HepG2 (cell line): ENCODE data around the gene SMPX. TPM values are rescaled to one million over a fixed set of nuclear protein-coding genes. Genes with fewer than 3 reads are reported as not detected.

Experiments
- ATAC-seq: fragments of 200-7000 bp; cut with Tn5 transposase; 3 replicates; pipeline ENCODE4 v1.9.1; 2020; ENCODE audit warnings: mild to moderate bottlenecking, moderate library complexity
- BruUV-seq: library from RNA; stranded (reverse); fragments of 400-500 nt; replicated peaks from 2 replicates; lab custom pipeline; 2021; lab: Mats Ljungman, UMichigan
- CTCF ChIA-PET: fragments of 300-600 bp; formaldehyde crosslinking; extraction: SDS; loops from one replicate; lab custom pipeline; 2021; ENCODE audit warnings: low total read pairs, inconsistent platforms, low intra/inter-chr PET ratio; lab: Yijun Ruan, JAX
- POLR2A ChIA-PET: fragments of 350-600 bp; sonication (Branson Sonifier 250); formaldehyde crosslinking; loops from one replicate; lab custom pipeline; 2020; ENCODE audit warnings: antibody characterized with exemption, inconsistent platforms; lab: Yijun Ruan, JAX
- DNase-seq: peaks from one replicate; pipeline ENCODE4 v3.0.0-alpha.2; 2015; ENCODE audit warnings: low spot score
- FAIRE-seq: peaks from 3 replicates; lab custom pipeline; 2011; peaks lifted over from hg19 to GRCh38; lab: Jason Lieb, UNC
- H2AFZ ChIP-seq: one replicate; pipeline ENCODE4 v1.6.1; 2011; ENCODE audit warnings: low read length, inconsistent platforms
- H3K27ac ChIP-seq: fragments of 300-600 bp; 3 replicates; pipeline ENCODE4 v1.8.0; 2011; ENCODE audit warnings: mixed run types, mild to moderate bottlenecking, mixed read lengths, low read length, inconsistent platforms; ENCODE audit not compliant: insufficient read depth; ENCODE audit errors: extremely low read length
- H3K27me3 ChIP-seq, 2 experiments: fragments of 200-600 bp in 1 of 2; 2 replicates in 1 of 2; 3 replicates in 1 of 2; pipeline versions ENCODE4 v1.6.0 to v1.8.0; 2011; ENCODE audit warnings: low read length in 2 of 2, mild to moderate bottlenecking in 2 of 2, moderate library complexity in 2 of 2, inconsistent platforms in 1 of 2; ENCODE audit not compliant: insufficient read depth in 2 of 2, control insufficient read depth in 1 of 2
- H3K36me3 ChIP-seq, 2 experiments: fragments of 200-600 bp in 1 of 2; replicated peaks in 1 of 2; 2 replicates in 1 of 2; 3 replicates in 1 of 2; pipeline versions ENCODE4 v1.5.1 to v1.8.0; 2011; ENCODE audit warnings: low read length in 2 of 2, inconsistent platforms in 1 of 2; ENCODE audit not compliant: insufficient read depth in 2 of 2, control insufficient read depth in 1 of 2
- H3K4me1 ChIP-seq: 2 replicates; pipeline ENCODE4 v1.5.1; 2012; ENCODE audit warnings: low read length, inconsistent platforms; ENCODE audit not compliant: insufficient read depth
- H3K4me2 ChIP-seq: 2 replicates; pipeline ENCODE4 v1.6.0; 2011; ENCODE audit warnings: low read depth, low read length, inconsistent platforms
- H3K4me3 ChIP-seq, 3 experiments: fragments of 200-600 bp in 1 of 3; sonication (generic), shearing (Covaris generic) in 1 of 3; replicated peaks in 1 of 3; 2 replicates each; pipeline ENCODE4 v1.5.1; 2011 to 2016; ENCODE audit warnings: low read length in 3 of 3, inconsistent platforms in 2 of 3, low read depth in 2 of 3, mild to moderate bottlenecking in 2 of 3, control low read depth in 1 of 3, mixed read lengths in 1 of 3; ENCODE audit not compliant: insufficient read depth in 1 of 3
- H3K79me2 ChIP-seq: one replicate; pipeline ENCODE4 v1.6.1; 2011; ENCODE audit warnings: low read length, inconsistent platforms; ENCODE audit not compliant: insufficient read depth
- H3K9ac ChIP-seq: 2 replicates; pipeline ENCODE4 v1.6.0; 2011; ENCODE audit warnings: mild to moderate bottlenecking, low read depth, low read length, inconsistent platforms; ENCODE audit not compliant: insufficient read depth
- H3K9me3 ChIP-seq: 2 replicates; pipeline ENCODE4 v1.5.1; 2012; ENCODE audit warnings: mild to moderate bottlenecking, low read length
- H4K20me1 ChIP-seq: 2 replicates; pipeline ENCODE4 v1.6.0; 2011; ENCODE audit warnings: inconsistent platforms, mild to moderate bottlenecking, low read length, moderate library complexity; ENCODE audit not compliant: insufficient read depth
- DMAP1 ChIP-seq: IDR thresholded peaks from 2 replicates; pipeline ENCODE4 v1.6.1; 2016
- DRAP1 ChIP-seq: IDR thresholded peaks from 2 replicates; pipeline ENCODE4 v1.6.1; 2016; ENCODE audit warnings: missing genetic modification reagents, missing compliant biosample characterization
- IKZF4 ChIP-seq: sonication (generic); formaldehyde crosslinking; IDR thresholded peaks from 2 replicates; pipeline ENCODE4 v1.5.1; 2020; ENCODE audit warnings: borderline replicate concordance, mild to moderate bottlenecking, low read depth, missing genetic modification reagents; ENCODE audit errors: not compliant biosample characterization
- IRF1 ChIP-seq: sonication (generic); formaldehyde crosslinking; IDR thresholded peaks from 2 replicates; pipeline ENCODE4 v1.4.0; 2020; ENCODE audit warnings: low read depth, mild to moderate bottlenecking, missing genetic modification reagents
- NCOR1 ChIP-seq: fragments of 200-600 bp; sonication (generic); IDR thresholded peaks from 2 replicates; pipeline ENCODE4 v1.7.0; 2017; ENCODE audit warnings: antibody characterized with exemption, low read length, borderline replicate concordance
- NR2C2 ChIP-seq: sonication (generic); formaldehyde crosslinking; IDR thresholded peaks from 2 replicates; pipeline ENCODE4 v1.4.0; 2020; ENCODE audit warnings: missing genetic modification reagents, mild to moderate bottlenecking, moderate library complexity, borderline replicate concordance
- SMARCE1 ChIP-seq: fragments of 450-650 bp; IDR thresholded peaks from 2 replicates; pipeline ENCODE4 v1.6.1; 2017; ENCODE audit warnings: borderline replicate concordance
- TOE1 ChIP-seq: sonication (generic); formaldehyde crosslinking; IDR thresholded peaks from 2 replicates; pipeline ENCODE4 v1.4.0; 2020; ENCODE audit warnings: mild to moderate bottlenecking, missing genetic modification reagents
- XRCC5 ChIP-seq: fragments of 200-400 bp; formaldehyde crosslinking; optimal IDR thresholded peaks from 2 replicates; pipeline ENCODE3; 2017; ENCODE audit warnings: mild to moderate bottlenecking, low read length
- ZBTB49 ChIP-seq: sonication (generic); formaldehyde crosslinking; IDR thresholded peaks from 2 replicates; pipeline ENCODE4 v1.4.0; 2020; ENCODE audit warnings: missing genetic modification reagents, borderline replicate concordance
- ZC3H13 ChIP-seq: sonication (generic); formaldehyde crosslinking; IDR thresholded peaks from 2 replicates; pipeline ENCODE4 v1.8.1; 2023; ENCODE audit warnings: mild to moderate bottlenecking, missing genetic modification reagents, moderate library complexity
- ZFAT ChIP-seq: sonication (generic); formaldehyde crosslinking; conservative IDR thresholded peaks from 2 replicates; pipeline ENCODE4 v1.8.1; 2023; ENCODE audit warnings: missing genetic modification reagents, inconsistent platforms
- ZFP36 ChIP-seq: fragments of 150-350 bp; IDR thresholded peaks from 2 replicates; pipeline ENCODE4 v1.6.1; 2018; ENCODE audit warnings: borderline replicate concordance, low read length, low read depth; ENCODE audit not compliant: partially characterized antibody
- ZNF460 ChIP-seq: sonication (generic); formaldehyde crosslinking; IDR thresholded peaks from 2 replicates; pipeline ENCODE4 v1.5.1; 2020; ENCODE audit warnings: missing genetic modification reagents, mild to moderate bottlenecking, borderline replicate concordance
- ZNF746 ChIP-seq: sonication (generic); formaldehyde crosslinking; IDR thresholded peaks from 2 replicates; pipeline ENCODE4 v1.8.0; 2022; ENCODE audit warnings: mild to moderate bottlenecking, missing genetic modification reagents
- ZSCAN9 ChIP-seq: IDR thresholded peaks from 2 replicates; pipeline ENCODE4 v1.6.1; 2016; ENCODE audit warnings: borderline replicate concordance
- in situ Hi-C: cut with HindIII; loops from 2 replicates; pipeline ENCODE4 v1.10.0; 2017; ENCODE audit warnings: low pct_unique_long_range_greater_than_20kb; ENCODE audit not compliant: extremely low pct_ligation_motif_present
- intact Hi-C: fragments of 100-400 bp; cut with micrococcal nuclease; formaldehyde crosslinking; loops from one replicate; pipeline ENCODE4 v1.10.0; 2022; ENCODE audit not compliant: unreplicated experiment
- polyA plus RNA-seq, 8 experiments: library from polyadenylated mRNA; depleted of rRNA in 3 of 8; stranded (reverse) in 7 of 8; unstranded in 1 of 8; fragments of >200 nt; fragmentation: Illumina TruSeq in 4 of 8; extraction: Trizol in 4 of 8; gene quantifications; 2 replicates each; pipeline versions ENCODE4 v1.2.1 to v1.2.3, GENCODE V29; 2011 to 2016; ENCODE audit warnings: low read depth in 4 of 8, missing spikeins in 1 of 8, mixed read lengths in 1 of 8; ENCODE audit not compliant: insufficient read depth in 1 of 8
- total RNA-seq, 5 experiments: library from RNA; depleted of rRNA; stranded (reverse); fragments of >200 nt; fragmentation: Illumina TruSeq; extraction: Trizol; gene quantifications; 2 replicates each; pipeline ENCODE4 v1.2.3, GENCODE V29; 2016; ENCODE audit warnings: low read depth in 1 of 5
- TF ChIP-seq, protein P1 (sequence below): IDR thresholded peaks from 2 replicates; pipeline ENCODE4 v1.6.1; 2016

SMPX gene
- total and polyA plus RNA-seq, 2 of the 13 experiments (the other 11 are each of a cell fraction or from before 2014, with no cell fraction given), result 0.95 to 1.8 TPM

DNA sequence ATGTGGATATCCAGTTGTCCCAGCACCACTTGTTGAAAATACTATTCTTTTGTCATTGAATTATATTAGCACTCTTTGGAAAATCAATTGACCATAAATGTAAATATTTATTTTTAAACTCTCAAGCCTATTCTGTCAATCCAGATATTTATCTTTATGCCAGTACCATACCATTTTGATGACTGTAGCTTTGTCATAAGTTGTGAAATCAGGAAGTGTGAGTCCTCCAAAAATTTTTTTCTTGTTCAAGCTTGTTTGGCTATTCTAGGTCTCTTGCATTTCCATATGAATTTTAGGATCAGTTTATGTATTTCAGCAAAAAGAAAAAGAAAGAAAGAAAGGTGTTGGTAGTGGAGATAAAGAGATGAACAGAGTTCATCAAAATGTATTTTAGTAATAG lies 8.2 kb upstream of the SMPX start:
- TF ChIP-seq ZBTB49 (CRISPR knock-in tag), result no peak
- TF ChIP-seq NCOR1, result no peak
- no peak for TF ChIP-seq XRCC5
- TF ChIP-seq TOE1 (CRISPR knock-in tag), result no peak
- TF ChIP-seq, protein P1, sequence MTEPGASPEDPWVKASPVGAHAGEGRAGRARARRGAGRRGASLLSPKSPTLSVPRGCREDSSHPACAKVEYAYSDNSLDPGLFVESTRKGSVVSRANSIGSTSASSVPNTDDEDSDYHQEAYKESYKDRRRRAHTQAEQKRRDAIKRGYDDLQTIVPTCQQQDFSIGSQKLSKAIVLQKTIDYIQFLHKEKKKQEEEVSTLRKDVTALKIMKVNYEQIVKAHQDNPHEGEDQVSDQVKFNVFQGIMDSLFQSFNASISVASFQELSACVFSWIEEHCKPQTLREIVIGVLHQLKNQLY (CRISPR knock-in tag), result no peak
- no peak for TF ChIP-seq ZFAT (CRISPR knock-in tag)
- no peak for TF ChIP-seq ZNF746
- TF ChIP-seq IKZF4 (CRISPR knock-in tag), result no peak
- no peak for TF ChIP-seq IRF1
- no peak for TF ChIP-seq DRAP1
- TF ChIP-seq ZC3H13 (CRISPR knock-in tag), result no peak
- no peak for TF ChIP-seq SMARCE1
- no peak for TF ChIP-seq ZNF460 (CRISPR knock-in tag)
- no peak for TF ChIP-seq NR2C2 (CRISPR knock-in tag)
- no peak for TF ChIP-seq ZSCAN9 (CRISPR knock-in tag)
- TF ChIP-seq ZFP36, result no peak
- TF ChIP-seq DMAP1 (CRISPR knock-in tag), result no peak
- Histone ChIP-seq H3K9me3 (no peaks in the 10 kb centered on the region), H3K36me3 (no peaks in the 10 kb centered on the region), H3K27me3 (no peaks in the 10 kb centered on the region; a peak in 1 of 5 replicates), H3K4me2 (no peak overlapping the region), H3K4me3 (no peak overlapping the region), H4K20me1 (no peaks in the 10 kb centered on the region), H3K79me2 (no peaks in the 10 kb centered on the region), H2AFZ (no peak overlapping the region), H3K27ac (no peak overlapping the region), H3K4me1 (peaks cover 12% of the 10 kb centered on the region), H3K9ac (no peak overlapping the region)
- DNase-seq, result no peak
- POLR2A ChIA-PET, result no interaction called here
- in situ Hi-C loops (no loop called here), intact Hi-C loops (no loop called here)
- CTCF ChIA-PET, result no interaction called here
- no peak for ATAC-seq
- FAIRE-seq, result no peak
- BruUV-seq, result no TSS peak
